SJCRH30 (cell line): Measurements from ENCODE around the gene PDZD2. TPM values are rescaled to one million over a fixed set of nuclear protein-coding genes. Genes with fewer than 3 reads are reported as not detected.

Source experiments
- DNase-seq, 2 experiments: peaks; one replicate each; pipeline ENCODE4 v3.0.0-alpha.2; 2015 to 2020
- H3K27ac ChIP-seq: fragments of 250-450 bp; sonication (Bioruptor Pico); 2 replicates; pipeline ENCODE4 v1.5.1; 2020; ENCODE audit warnings: mild to moderate bottlenecking, moderate library complexity
- H3K27me3 ChIP-seq: fragments of 250-450 bp; sonication (Bioruptor Pico); 2 replicates; pipeline ENCODE4 v1.5.1; 2020; ENCODE audit warnings: mild to moderate bottlenecking, moderate library complexity
- H3K36me3 ChIP-seq: fragments of 250-450 bp; sonication (Bioruptor Pico); 2 replicates; pipeline ENCODE4 v1.5.1; 2020; ENCODE audit warnings: mild to moderate bottlenecking, moderate library complexity
- H3K4me1 ChIP-seq: fragments of 250-450 bp; sonication (Bioruptor Pico); 2 replicates; pipeline ENCODE4 v1.5.1; 2020; ENCODE audit warnings: mild to moderate bottlenecking, moderate library complexity
- H3K4me3 ChIP-seq: fragments of 250-450 bp; sonication (Bioruptor Pico); 2 replicates; pipeline ENCODE4 v1.5.1; 2020; ENCODE audit warnings: mild to moderate bottlenecking, moderate library complexity
- H3K9me3 ChIP-seq: fragments of 250-450 bp; sonication (Bioruptor Pico); replicated peaks from 2 replicates; pipeline ENCODE4 v1.5.1; 2020; ENCODE audit warnings: mild to moderate bottlenecking, moderate library complexity
- total RNA-seq: library from RNA; depleted of rRNA; stranded (reverse); fragments of >200 nt; shearing (Covaris generic); gene quantifications from 2 replicates; pipeline ENCODE4 v1.2.3, GENCODE V29; 2014

Gene PDZD2
- total RNA-seq, 1 experiment from 2014 or later = 0.47 TPM

DNA sequence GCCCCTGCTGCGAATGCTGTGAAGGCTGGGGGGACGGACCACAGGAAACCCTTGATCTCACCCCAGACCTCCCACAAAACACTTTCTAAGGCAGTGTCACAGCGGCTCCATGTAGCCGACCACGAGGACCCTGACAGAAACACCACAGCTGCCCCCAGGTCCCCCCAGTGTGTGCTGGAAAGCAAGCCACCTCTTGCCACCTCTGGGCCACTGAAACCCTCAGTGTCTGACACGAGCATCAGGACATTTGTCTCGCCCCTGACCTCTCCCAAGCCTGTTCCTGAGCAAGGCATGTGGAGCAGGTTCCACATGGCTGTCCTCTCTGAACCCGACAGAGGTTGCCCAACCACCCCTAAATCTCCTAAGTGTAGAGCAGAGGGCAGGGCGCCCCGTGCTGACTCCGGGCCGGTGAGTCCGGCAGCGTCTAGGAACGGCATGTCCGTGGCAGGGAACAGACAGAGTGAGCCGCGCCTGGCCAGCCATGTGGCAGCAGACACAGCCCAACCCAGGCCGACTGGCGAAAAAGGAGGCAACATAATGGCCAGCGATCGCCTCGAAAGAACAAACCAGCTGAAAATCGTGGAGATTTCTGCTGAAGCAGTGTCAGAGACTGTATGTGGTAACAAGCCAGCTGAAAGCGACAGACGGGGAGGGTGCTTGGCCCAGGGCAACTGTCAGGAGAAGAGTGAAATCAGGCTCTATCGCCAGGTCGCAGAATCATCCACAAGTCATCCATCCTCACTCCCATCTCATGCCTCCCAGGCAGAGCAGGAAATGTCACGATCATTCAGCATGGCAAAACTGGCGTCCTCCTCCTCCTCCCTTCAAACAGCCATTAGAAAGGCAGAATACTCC lies 450.4 kb downstream of the PDZD2 start:
- DNase-seq = no peak
- Histone ChIP-seq H3K9me3 (no peaks in the 10 kb centered on the region), H3K27ac (no peak overlapping the region), H3K27me3 (no peaks in the 10 kb centered on the region), H3K36me3 (no peaks in the 10 kb centered on the region), H3K4me3 (no peak overlapping the region), H3K4me1 (no peaks in the 10 kb centered on the region)

DNA sequence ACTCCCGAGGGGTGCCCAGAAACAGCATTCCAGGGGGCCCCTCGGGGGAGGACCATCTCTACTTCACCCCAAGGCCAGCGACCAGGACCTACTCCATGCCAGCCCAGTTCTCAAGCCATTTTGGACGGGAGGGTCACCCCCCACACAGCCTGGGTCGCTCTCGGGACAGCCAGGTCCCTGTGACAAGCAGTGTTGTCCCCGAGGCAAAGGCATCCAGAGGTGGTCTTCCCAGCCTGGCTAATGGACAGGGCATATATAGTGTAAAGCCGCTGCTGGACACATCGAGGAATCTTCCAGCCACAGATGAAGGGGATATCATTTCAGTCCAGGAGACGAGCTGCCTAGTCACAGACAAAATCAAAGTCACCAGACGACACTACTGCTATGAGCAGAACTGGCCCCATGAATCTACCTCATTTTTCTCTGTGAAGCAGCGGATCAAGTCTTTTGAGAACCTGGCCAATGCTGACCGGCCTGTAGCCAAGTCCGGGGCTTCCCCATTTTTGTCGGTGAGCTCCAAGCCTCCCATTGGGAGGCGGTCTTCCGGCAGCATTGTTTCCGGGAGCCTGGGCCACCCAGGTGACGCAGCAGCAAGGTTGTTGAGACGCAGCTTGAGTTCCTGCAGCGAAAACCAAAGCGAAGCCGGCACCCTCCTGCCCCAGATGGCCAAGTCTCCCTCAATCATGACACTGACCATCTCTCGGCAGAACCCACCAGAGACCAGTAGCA lies 451.3 kb downstream of the PDZD2 start:
- H3K27ac ChIP-seq = no peak overlapping the region
- no peaks in the 10 kb centered on the region for H3K36me3 ChIP-seq
- no peaks in the 10 kb centered on the region for H3K4me1 ChIP-seq
- no peaks in the 10 kb centered on the region for H3K9me3 ChIP-seq
- no peaks in the 10 kb centered on the region for H3K27me3 ChIP-seq
- no peak overlapping the region for H3K4me3 ChIP-seq
- DNase-seq = no peak

DNA sequence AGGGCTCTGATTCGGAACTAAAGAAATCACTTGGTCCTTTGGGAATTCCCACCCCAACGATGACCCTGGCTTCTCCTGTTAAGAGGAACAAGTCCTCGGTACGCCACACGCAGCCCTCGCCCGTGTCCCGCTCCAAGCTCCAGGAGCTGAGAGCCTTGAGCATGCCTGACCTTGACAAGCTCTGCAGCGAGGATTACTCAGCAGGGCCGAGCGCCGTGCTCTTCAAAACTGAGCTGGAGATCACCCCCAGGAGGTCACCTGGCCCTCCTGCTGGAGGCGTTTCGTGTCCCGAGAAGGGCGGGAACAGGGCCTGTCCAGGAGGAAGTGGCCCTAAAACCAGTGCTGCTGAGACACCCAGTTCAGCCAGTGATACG lies 451.8 kb downstream of the PDZD2 start:
- Histone ChIP-seq H3K27ac (no peak overlapping the region), H3K4me1 (no peaks in the 10 kb centered on the region), H3K36me3 (no peaks in the 10 kb centered on the region), H3K27me3 (no peaks in the 10 kb centered on the region), H3K4me3 (no peak overlapping the region), H3K9me3 (no peaks in the 10 kb centered on the region)
- DNase-seq = no peak

DNA sequence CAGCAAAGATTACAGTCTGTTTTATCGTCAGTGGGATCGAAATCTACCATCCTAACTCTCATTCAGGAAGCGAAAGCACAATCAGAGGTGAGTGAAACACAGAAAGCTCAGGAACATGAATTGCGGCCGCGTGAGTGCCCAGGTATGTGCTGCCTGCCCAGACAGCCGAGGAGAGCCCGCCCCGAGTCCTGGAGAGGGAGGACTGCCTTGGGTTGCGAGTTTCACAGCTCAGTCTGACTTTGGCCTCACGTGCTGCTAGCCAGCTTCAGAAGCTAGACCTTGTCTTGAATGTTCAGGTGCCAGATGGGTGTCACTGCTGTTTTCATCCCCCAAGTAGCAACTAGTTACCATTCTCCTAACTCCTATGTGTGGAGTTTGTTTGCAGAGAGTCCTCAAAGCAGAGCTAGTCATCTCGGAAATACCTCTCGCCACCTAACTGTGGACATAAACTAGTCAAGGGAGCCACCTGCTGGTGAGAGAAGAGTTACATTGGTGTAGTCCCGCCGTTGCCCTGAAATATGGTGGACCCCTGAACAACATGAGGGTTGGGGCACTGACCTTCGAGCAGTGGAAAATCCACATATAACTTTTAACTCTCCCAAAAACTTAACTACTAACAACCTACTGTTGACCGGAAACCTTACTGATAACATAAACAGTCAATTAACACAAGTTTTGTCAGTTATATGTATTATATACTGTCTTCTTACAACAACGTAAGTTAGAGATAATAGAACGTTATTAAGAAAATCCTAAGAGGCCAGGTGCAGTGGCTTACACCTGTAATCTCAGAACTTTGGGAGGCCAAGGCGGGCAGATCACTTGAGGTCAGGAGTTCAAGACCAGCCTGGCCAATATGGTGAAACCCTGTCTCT lies 454.2 kb downstream of the PDZD2 start:
- no peaks in the 10 kb centered on the region for H3K4me1 ChIP-seq
- H3K4me3 ChIP-seq = no peak overlapping the region
- H3K27ac ChIP-seq = no peak overlapping the region
- DNase-seq = peak; percentile 71 to 88
- no peaks in the 10 kb centered on the region for H3K27me3 ChIP-seq
- H3K9me3 ChIP-seq = no peaks in the 10 kb centered on the region
- H3K36me3 ChIP-seq = 0 out of 2 replicates have a peak, but pooled peaks cover 3% of the 10 kb centered on the region

DNA sequence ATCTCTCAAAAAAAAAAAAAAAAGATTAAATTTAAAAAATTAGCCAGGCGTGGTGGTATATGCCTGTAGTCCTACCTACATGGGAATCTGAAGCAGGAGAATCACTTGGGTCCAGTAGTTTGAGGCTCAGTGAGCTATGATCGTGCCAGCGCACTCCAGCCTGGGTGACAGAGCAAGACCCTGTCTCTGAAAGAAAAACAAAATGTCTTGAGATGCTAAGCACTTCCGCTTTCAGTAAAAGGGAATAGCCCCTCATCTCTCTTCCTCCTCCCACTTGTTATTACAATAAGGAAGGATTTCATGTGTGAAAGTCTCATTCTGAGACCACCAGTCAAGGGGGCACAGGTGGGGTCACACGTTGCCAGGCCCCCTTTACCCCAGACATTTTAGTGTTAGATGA lies 455.8 kb downstream of the PDZD2 start:
- Histone ChIP-seq H3K27me3 (no peaks in the 10 kb centered on the region), H3K27ac (no peak overlapping the region), H3K36me3 (peaks cover 16% of the 10 kb centered on the region), H3K4me1 (no peaks in the 10 kb centered on the region), H3K9me3 (no peaks in the 10 kb centered on the region), H3K4me3 (no peak overlapping the region)
- no peak for DNase-seq

DNA sequence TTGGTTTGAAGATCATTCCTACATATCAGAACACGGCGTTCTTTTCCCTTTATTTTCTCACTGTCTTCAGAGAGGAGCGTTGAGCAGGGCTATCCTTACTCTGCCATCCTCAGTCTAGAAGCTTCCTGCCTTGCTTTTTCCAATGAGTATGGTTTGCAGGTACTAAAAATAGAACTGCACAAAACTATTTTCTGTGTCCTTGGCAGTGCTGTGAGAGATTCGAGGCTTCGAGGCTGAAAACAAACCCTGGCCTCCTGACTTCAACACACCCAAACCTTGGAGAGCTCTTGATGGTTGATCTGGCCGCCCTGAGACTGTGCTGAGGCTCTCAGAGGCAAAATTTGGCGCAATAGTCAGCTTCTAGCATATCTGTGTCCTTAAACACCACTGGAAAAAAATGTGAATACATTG lies 456.3 kb downstream of the PDZD2 start:
- no peak for DNase-seq
- Histone ChIP-seq H3K4me1 (no peaks in the 10 kb centered on the region), H3K27me3 (no peaks in the 10 kb centered on the region), H3K9me3 (no peaks in the 10 kb centered on the region), H3K4me3 (no peak overlapping the region), H3K36me3 (peaks cover 18% of the 10 kb centered on the region), H3K27ac (no peak overlapping the region)

DNA sequence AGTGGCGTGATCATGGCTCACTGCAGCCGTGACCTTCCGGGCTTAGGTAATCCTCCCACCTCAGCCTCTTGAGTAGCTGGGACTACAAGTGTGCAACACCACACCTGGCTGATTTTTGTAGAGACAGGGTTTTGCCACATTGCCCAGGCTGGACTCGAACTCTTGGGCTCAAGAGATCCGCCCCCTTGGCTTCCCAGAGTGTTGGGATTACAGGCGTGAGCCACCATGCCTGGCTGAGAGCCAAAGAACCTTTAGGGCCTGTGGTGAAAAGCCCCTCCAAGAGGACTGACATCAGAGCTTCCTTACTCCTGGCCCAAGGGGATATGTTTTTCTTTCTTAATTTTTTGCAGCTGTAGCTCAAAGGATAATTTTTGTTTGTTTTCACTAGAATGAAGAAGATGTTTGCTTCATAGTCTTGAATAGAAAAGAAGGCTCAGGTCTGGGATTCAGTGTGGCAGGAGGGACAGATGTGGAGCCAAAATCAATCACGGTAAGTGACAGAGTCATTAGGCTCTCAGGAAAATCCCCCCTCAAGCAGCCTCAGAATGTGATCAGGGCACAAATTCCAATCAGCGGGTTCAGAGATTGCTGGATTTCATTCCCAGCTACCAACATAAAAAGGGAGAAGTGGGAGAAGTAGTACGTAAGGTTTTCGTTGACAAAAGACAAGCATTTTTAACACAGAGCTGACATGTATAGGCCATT lies 458.1 kb downstream of the PDZD2 start:
- Histone ChIP-seq H3K9me3 (no peaks in the 10 kb centered on the region), H3K27ac (no peak overlapping the region), H3K36me3 (peaks cover 27% of the 10 kb centered on the region), H3K4me1 (no peaks in the 10 kb centered on the region), H3K4me3 (no peak overlapping the region), H3K27me3 (no peaks in the 10 kb centered on the region)
- DNase-seq = peak; percentile 24 to 51

DNA sequence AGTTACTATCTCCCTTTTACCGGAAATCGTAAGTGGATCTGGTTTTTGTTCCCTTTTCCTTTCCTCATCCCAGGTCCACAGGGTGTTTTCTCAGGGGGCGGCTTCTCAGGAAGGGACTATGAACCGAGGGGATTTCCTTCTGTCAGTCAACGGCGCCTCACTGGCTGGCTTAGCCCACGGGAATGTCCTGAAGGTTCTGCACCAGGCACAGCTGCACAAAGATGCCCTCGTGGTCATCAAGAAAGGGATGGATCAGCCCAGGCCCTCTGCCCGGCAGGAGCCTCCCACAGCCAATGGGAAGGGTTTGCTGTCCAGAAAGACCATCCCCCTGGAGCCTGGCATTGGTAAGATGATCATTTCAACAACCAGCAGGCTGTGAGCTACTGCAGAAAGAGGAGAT lies 459.4 kb downstream of the PDZD2 start:
- peak; percentile 22 to 30 for DNase-seq
- Histone ChIP-seq H3K4me3 (no peak overlapping the region), H3K27me3 (no peaks in the 10 kb centered on the region), H3K36me3 (peaks cover 35% of the 10 kb centered on the region), H3K4me1 (no peaks in the 10 kb centered on the region), H3K27ac (no peak overlapping the region), H3K9me3 (no peaks in the 10 kb centered on the region)

DNA sequence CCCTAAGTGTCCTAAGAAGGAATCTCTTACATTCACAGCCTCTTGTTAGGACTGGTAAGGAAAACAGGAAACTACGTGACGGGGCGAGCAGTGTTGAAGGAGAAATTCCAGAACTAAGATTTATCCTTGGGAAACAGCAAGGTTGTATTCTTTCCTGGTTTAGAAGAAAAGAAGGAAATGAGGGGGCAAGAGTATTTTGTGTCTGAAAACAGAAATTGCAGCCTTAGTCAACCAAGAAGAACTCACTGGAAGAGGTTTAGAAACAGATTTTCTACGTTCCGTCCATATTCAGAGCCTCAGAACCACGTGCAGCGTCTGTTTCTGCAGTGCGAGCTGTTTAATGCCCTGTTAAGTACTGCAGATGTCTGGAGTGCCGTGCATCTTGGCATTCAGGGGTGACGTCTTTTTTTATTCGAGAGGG lies 460.0 kb downstream of the PDZD2 start:
- DNase-seq = no peak
- H3K27me3 ChIP-seq = no peaks in the 10 kb centered on the region

DNA sequence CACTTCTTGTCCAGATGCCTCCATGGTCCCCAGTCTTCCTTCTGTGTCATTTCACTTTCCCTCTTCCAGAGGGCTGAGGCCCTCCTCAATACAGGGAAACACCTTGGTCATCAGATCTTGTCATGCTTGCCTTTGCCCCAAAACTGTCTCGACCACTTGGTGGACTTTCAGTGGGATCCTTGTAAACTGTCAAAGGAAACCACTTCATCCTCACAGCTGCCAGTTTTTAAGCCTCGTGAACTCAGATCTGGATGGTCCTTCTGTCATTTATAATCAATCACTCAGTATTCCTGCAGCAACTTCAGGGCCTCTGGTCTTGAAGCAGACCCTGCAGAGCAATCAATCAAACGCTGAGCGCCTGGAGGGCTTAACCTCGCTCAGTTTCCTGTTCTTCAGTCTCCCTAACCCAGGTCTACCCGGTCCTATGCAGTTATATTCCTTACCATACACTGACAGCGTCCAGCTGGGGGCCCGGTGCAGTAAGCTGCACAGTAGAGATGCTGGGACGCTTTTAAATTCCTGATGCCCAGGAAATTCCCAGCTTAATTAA lies 460.6 kb downstream of the PDZD2 start:
- peaks cover 38% of the 10 kb centered on the region for H3K36me3 ChIP-seq
- H3K27me3 ChIP-seq = no peaks in the 10 kb centered on the region
- H3K4me3 ChIP-seq = no peak overlapping the region
- H3K27ac ChIP-seq = no peak overlapping the region
- H3K9me3 ChIP-seq = no peaks in the 10 kb centered on the region
- no peaks in the 10 kb centered on the region for H3K4me1 ChIP-seq
- no peak for DNase-seq

More for the DNA sequence above, 460.0 kb downstream of the PDZD2 start:
- Histone ChIP-seq H3K9me3 (no peaks in the 10 kb centered on the region), H3K4me3 (no peak overlapping the region), H3K4me1 (no peaks in the 10 kb centered on the region), H3K27ac (no peak overlapping the region), H3K36me3 (peaks cover 35% of the 10 kb centered on the region)

DNA sequence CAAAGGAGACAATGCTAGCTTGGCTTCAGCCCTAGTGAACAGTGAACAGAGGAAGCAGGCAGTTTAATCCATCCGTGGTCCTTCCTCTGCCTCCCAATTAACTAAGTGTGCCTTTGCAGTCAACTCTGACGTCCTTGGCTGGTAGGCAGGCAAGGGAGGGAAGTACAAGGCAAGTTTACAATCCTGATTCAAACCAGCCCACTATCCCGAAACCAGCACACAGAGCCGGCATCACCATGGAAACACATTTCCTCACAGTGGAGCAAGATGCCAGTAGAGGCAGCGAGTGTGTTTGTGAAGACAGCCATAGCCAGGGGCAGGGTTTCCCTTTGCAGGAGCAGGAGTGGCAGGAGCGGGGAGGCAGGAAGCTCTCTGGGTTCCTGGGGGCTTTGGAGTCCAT lies 461.3 kb downstream of the PDZD2 start:
- Histone ChIP-seq H3K27ac (no peak overlapping the region), H3K36me3 (peaks cover 44% of the 10 kb centered on the region)
- no peak for DNase-seq

DNA sequence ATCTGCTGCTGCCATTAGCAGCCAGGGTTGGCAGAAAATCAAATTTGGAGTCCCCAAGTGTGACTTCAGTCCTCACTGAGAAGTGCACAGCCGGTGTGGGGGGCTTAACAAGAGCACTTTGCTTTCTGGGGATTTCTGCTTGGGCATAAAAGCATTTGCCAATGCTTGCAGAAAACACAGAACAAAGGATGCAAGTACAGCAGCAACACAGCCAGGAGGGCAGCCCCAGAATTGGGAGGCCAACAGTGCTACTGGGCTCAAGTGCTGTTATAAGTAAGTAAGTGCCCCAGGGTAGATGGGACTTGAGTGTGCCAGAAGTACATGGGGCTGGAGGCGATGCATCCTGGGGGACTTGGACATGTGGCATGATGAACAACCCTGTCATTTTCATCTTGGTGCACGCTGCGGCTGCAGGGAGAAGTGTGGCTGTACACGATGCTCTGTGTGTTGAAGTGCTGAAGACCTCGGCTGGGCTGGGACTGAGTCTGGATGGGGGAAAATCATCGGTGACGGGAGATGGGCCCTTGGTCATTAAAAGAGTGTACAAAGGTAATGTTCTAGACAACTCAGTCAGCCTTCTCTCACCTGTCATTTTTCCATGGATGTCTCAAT lies 461.9 kb downstream of the PDZD2 start:
- H3K36me3 ChIP-seq = peaks cover 45% of the 10 kb centered on the region
- H3K4me1 ChIP-seq = no peaks in the 10 kb centered on the region
- H3K9me3 ChIP-seq = no peaks in the 10 kb centered on the region
- no peak for DNase-seq
- H3K27ac ChIP-seq = no peak overlapping the region
- H3K27me3 ChIP-seq = no peaks in the 10 kb centered on the region
- H3K4me3 ChIP-seq = no peak overlapping the region

More for the DNA sequence above, 461.3 kb downstream of the PDZD2 start:
- Histone ChIP-seq H3K27me3 (no peaks in the 10 kb centered on the region), H3K4me1 (no peaks in the 10 kb centered on the region), H3K9me3 (no peaks in the 10 kb centered on the region), H3K4me3 (no peak overlapping the region)

DNA sequence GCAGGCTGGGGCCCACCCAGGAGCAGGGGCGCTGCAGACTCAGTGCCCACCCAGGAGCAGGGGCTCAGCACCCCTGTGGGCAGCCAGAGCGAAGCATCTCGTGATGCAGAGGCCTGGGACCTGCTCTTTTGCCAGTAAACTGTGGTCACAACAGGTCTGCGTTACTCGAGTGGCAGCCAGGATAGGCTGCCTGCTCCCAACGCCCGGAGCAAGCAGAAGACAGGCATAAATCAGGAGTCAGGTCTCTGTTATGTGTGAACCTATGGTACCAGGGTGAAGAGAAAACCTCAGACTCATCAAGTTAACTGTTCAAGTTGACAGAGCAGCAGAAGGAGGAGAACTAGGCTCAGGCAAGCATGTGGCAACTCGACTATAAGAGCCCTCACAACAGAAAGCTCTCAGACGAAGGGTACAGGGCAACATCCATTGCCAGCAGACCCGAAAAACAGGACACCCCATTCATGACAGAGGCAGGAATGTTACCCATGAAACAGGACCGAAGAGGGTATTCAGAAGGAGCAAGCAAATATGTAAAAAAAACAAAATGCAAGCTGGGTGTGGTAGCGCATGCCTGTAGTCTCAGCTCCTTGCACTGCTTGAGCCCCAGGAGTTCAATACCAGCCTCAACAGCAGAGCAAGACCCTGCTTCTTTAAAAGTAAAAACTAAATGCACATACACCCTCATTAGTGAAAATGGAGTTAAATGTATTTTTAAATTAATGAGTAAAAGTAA lies 463.5 kb downstream of the PDZD2 start:
- no peaks in the 10 kb centered on the region for H3K27me3 ChIP-seq
- no peak overlapping the region for H3K4me3 ChIP-seq
- no peaks in the 10 kb centered on the region for H3K4me1 ChIP-seq
- no peaks in the 10 kb centered on the region for H3K9me3 ChIP-seq
- DNase-seq = no peak
- H3K27ac ChIP-seq = no peak overlapping the region
- H3K36me3 ChIP-seq = peaks cover 46% of the 10 kb centered on the region
